Measurements from ENCODE around the gene ACOT6.
"Not testable (repeated sequence)": the region's sequence is repeated elsewhere in the genome, so short reads cannot be mapped to it uniquely, and the experiment has no call there.

Gene ACOT6

DNA sequence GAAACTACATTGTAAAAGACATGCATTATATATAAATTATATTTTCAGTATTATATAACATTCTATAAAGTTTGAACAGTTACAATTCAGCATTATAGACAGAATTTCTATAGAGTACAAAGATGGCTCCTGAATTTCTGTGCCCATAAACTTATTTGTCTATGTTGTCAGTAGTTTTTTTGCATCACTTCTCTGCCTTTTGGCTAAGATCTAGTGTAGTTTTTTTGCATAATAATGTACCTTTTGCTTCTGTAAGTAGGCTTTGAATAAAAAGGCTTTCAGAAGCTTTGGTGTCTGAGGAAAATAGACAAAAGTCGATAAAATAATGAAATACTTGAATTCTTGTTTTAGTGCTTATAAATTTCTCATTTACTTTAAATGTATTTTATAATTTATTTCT, 43.5 kb downstream of the ACOT6 start:
- DNase-seq: no peak

- not testable (repeated sequence) for DNase-seq
Measured at GRCh38 chr14:73659202-73659601, 46.9 kb downstream of the ACOT6 start.

DNA sequence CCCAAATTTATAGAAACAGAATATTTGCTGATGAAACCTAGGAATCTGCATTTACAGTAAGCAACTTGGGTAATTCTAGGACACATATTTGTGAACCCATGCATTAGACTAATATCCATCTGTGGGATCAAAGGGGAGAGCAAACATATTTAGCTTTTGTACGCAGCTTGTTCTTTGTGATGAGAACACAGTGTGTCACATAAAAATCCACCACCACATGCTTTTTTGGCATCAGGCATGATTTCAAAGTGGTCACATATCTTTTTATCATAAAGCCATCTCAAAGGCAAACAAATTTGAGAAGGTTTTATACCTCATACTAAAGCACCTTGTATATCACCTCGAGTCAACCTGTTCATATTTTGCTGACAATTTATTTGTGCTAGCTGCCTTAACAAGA, 48.2 kb downstream of the ACOT6 start:
- DNase-seq: no peak

GRCh38 chr14:73661872-73662271, 49.6 kb downstream of the ACOT6 start:
- peak; percentile 42 to 84 for DNase-seq

DNA sequence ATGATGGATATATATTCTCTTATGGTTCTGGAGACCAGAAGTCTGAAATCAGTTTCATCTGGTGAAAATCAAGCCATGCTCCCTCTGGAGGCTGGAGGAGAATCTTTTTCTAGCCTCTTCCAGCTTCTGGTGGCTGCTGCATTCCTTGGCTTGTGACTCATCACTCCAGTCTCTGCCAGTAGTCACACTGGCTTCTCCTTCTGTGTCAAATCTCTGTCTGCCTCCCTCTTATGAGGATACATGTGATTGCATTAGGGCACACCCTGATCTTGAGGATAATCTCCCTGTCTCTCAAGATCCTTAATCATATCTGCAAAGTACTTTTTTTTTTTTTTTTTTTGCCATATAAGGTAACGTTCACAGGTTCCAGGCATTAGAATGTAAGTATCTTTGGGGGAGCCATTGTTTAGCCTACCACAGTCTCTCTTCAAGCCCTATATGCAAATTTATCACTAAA, 50.2 kb downstream of the ACOT6 start:
- DNase-seq: peak; percentile 63 to 87

GRCh38 chr14:73663548-73664212, 51.4 kb downstream of the ACOT6 start:
- DNase-seq: no peak

- DNase-seq: no peak
Measured at GRCh38 chr14:73665130-73665529, 52.8 kb downstream of the ACOT6 start.

DNA sequence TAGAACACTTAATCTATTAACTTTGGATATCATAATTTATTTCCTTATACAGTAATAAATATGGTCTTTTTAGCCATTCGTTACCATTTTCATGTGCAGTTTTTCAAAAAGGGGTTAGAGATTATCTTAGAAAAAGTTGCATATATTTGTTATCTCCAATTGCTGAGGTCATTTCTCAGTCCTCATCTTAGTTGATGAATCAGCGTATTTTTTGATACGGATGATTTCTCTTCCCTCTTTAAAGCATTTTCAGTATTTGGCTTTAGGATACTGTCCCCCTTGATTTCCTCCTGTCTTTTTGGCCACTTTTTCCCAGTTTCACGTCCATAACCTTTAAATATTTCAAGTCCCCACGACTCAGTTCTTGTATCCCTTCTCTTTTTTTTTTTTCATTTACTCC, 54.3 kb downstream of the ACOT6 start:
- DNase-seq: no peak

GRCh38 chr14:73667854-73668253, 55.5 kb downstream of the ACOT6 start:
- no peak for DNase-seq
